Measurements from ENCODE around the gene DTNB.

DNA sequence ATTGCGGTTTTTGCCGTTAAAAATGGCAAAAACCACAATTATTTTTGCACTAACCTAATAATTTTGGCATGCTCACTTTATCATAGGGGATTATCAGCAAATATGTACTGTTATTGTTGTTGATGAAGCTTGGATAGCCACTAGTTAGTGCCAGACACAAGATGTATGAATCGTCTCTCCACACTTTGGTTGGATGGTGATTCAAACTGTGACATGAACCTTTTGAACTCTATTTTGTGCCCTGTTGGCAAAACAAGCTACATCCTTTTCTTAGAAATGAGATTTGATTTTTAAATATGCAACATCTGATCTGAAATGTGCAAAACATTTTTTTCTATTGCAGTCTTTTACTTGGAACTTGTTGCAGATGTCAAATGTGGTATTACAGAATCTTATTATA, 48.8 kb upstream of the DTNB start:
- TF ChIP-seq, protein P1, sequence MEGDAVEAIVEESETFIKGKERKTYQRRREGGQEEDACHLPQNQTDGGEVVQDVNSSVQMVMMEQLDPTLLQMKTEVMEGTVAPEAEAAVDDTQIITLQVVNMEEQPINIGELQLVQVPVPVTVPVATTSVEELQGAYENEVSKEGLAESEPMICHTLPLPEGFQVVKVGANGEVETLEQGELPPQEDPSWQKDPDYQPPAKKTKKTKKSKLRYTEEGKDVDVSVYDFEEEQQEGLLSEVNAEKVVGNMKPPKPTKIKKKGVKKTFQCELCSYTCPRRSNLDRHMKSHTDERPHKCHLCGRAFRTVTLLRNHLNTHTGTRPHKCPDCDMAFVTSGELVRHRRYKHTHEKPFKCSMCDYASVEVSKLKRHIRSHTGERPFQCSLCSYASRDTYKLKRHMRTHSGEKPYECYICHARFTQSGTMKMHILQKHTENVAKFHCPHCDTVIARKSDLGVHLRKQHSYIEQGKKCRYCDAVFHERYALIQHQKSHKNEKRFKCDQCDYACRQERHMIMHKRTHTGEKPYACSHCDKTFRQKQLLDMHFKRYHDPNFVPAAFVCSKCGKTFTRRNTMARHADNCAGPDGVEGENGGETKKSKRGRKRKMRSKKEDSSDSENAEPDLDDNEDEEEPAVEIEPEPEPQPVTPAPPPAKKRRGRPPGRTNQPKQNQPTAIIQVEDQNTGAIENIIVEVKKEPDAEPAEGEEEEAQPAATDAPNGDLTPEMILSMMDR (IDR thresholded peaks at IDR 0.05; ENCODE audit: poor library complexity, severe bottlenecking) = no peak
- TF ChIP-seq POLR2AphosphoS5 (IDR thresholded peaks at IDR 0.05) = no peak
- TF ChIP-seq EP300 (conservative IDR thresholded peaks at IDR 0.05; ENCODE audit: poor library complexity, severe bottlenecking) = no peak
- TF ChIP-seq EZH2 (IDR thresholded peaks at IDR 0.05; ENCODE audit: borderline replicate concordance, insufficient read depth, low read length, poor library complexity, severe bottlenecking) = no peak
- TF ChIP-seq, protein P2, sequence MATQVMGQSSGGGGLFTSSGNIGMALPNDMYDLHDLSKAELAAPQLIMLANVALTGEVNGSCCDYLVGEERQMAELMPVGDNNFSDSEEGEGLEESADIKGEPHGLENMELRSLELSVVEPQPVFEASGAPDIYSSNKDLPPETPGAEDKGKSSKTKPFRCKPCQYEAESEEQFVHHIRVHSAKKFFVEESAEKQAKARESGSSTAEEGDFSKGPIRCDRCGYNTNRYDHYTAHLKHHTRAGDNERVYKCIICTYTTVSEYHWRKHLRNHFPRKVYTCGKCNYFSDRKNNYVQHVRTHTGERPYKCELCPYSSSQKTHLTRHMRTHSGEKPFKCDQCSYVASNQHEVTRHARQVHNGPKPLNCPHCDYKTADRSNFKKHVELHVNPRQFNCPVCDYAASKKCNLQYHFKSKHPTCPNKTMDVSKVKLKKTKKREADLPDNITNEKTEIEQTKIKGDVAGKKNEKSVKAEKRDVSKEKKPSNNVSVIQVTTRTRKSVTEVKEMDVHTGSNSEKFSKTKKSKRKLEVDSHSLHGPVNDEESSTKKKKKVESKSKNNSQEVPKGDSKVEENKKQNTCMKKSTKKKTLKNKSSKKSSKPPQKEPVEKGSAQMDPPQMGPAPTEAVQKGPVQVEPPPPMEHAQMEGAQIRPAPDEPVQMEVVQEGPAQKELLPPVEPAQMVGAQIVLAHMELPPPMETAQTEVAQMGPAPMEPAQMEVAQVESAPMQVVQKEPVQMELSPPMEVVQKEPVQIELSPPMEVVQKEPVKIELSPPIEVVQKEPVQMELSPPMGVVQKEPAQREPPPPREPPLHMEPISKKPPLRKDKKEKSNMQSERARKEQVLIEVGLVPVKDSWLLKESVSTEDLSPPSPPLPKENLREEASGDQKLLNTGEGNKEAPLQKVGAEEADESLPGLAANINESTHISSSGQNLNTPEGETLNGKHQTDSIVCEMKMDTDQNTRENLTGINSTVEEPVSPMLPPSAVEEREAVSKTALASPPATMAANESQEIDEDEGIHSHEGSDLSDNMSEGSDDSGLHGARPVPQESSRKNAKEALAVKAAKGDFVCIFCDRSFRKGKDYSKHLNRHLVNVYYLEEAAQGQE (IDR thresholded peaks at IDR 0.05; ENCODE audit: borderline replicate concordance) = no peak
- no peak for TF ChIP-seq TAF1 (IDR thresholded peaks at IDR 0.05; ENCODE audit: low read depth)
- no peak for TF ChIP-seq RAD21 (conservative IDR thresholded peaks at IDR 0.05)
